Bronchial epithelial cell (primary cell): ENCODE data around the gene AGAP1. TPM values are rescaled to one million over a fixed set of nuclear protein-coding genes. Genes with fewer than 3 reads are reported as not detected.
"Not testable (repeated sequence)": the region's sequence is repeated elsewhere in the genome, so short reads cannot be mapped to it uniquely, and the experiment has no call there.

Experiments
- DNase-seq: peaks from one replicate; pipeline ENCODE4 v3.0.0-alpha.2; 2010; ENCODE audit warnings: low read depth
- FAIRE-seq: peaks from 2 replicates; lab custom pipeline; 2011; peaks lifted over from hg19 to GRCh38; lab: Jason Lieb, UNC
- H3K27me3 ChIP-seq: 2 replicates; pipeline ENCODE4 v1.5.1; 2011; ENCODE audit warnings: low read length; ENCODE audit not compliant: control insufficient read depth, insufficient read depth
- H3K36me3 ChIP-seq: 2 replicates; pipeline ENCODE4 v1.5.1; 2011; ENCODE audit warnings: low read length; ENCODE audit not compliant: control insufficient read depth, insufficient read depth
- H3K4me3 ChIP-seq: 2 replicates; pipeline ENCODE4 v1.5.1; 2011; ENCODE audit warnings: mild to moderate bottlenecking, low read depth, low read length, control low read depth
- total RNA-seq: library from RNA; depleted of rRNA; stranded (reverse); fragments of >200 nt; gene quantifications from 2 replicates; pipeline ENCODE4 v1.2.1, GENCODE V29; 2014
- TF ChIP-seq, protein P1 (sequence below): IDR thresholded peaks from 2 replicates; pipeline ENCODE4 v1.5.1; 2011; ENCODE audit warnings: mild to moderate bottlenecking, moderate library complexity, low read length, control low read depth, inconsistent platforms; ENCODE audit not compliant: insufficient read depth, severe bottlenecking

The AGAP1 gene
- total RNA-seq, 1 donor from 2014 or later, result 22.4 TPM

DNA sequence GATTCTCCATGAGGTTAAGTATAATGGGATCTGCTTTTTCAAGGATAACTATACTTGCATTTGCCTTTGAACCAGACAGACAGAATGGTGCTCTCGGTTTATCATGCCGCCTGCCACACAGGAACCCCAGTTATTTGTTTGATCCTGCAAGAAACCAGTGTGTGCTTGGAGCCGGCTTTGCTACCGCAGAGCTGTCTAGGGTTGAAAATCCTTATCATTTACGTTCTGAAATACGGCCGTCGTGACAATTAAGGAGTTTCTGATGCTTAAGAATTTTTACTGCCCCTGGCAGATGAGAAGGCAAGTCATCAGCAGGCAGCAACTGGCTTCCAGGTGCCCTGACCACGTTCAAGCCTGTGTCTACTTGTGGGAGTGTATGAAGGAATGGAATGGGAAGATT, 562.3 kb downstream of the AGAP1 start:
- TF ChIP-seq, protein P1, sequence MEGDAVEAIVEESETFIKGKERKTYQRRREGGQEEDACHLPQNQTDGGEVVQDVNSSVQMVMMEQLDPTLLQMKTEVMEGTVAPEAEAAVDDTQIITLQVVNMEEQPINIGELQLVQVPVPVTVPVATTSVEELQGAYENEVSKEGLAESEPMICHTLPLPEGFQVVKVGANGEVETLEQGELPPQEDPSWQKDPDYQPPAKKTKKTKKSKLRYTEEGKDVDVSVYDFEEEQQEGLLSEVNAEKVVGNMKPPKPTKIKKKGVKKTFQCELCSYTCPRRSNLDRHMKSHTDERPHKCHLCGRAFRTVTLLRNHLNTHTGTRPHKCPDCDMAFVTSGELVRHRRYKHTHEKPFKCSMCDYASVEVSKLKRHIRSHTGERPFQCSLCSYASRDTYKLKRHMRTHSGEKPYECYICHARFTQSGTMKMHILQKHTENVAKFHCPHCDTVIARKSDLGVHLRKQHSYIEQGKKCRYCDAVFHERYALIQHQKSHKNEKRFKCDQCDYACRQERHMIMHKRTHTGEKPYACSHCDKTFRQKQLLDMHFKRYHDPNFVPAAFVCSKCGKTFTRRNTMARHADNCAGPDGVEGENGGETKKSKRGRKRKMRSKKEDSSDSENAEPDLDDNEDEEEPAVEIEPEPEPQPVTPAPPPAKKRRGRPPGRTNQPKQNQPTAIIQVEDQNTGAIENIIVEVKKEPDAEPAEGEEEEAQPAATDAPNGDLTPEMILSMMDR, result no peak
- Histone ChIP-seq H3K4me3 (no peak overlapping the region), H3K27me3 (no peaks in the 10 kb centered on the region), H3K36me3 (peaks cover 2% of the 10 kb centered on the region)
- FAIRE-seq, result no peak
- no peak for DNase-seq

DNA sequence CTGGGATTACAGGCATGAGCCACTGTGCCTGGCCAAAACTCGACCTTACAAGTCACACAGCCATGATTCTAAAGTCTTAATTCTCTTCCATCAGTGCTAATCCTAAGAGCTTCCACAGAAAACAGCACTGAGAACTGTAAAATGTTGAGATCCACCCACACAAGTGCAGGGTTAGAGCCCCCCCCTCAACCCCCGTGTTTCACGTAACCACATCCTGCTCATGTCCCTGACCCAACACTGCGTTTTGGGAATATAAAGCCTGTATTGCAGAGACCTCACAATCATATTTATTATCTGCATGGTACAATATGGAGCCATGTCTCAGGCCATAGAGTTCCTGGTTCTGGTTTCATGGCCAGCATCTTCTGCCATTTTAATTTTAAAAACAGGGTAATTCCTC, 563.5 kb downstream of the AGAP1 start:
- TF ChIP-seq, protein P1, result no peak
- DNase-seq (no peak), FAIRE-seq (no peak)
- Histone ChIP-seq H3K27me3 (no peaks in the 10 kb centered on the region), H3K4me3 (no peak overlapping the region), H3K36me3 (peaks cover 2% of the 10 kb centered on the region)

DNA sequence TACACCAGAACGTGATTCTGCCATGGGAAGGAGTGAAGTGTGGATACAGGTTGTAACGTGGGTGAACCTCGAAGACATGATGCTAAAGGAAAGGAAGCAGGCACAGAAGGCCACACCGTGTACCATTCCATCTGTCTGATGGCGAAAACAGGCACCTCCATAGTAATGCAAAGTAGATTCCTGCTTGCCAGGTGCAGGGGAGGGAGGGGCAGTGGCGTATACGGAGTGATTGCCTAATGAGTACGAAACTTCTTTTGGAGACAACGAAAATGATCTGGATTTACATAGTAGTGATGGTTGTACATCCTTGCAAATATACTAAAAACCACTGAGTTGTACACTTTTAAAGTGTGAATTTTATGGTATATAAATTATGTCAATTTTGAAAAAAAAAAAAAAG, 567.7 kb downstream of the AGAP1 start:
- TF ChIP-seq, protein P1, result no peak
- Histone ChIP-seq H3K4me3 (no peak overlapping the region), H3K27me3 (no peaks in the 10 kb centered on the region), H3K36me3 (peaks cover 2% of the 10 kb centered on the region)
- FAIRE-seq (peak; percentile 7), DNase-seq (no peak)

DNA sequence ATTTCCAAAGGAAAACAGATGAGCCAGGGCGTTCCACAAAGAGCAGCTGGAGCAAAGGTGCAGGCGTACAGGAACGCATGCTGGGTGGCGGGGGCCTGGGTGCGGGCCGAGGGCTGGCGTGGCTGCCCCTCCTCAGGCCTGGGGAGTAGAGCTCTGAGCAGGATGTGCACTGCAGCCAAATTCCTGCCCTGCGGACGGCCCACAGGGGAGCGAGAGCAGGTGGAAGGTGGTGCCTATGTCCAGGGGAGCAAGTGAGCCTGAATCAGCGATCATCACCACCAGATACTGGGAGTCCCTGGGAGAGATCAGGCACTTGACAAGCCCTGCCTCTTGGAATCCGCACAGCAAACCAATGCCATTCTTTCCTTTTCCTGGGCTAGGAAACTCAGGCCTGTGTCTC, 568.1 kb downstream of the AGAP1 start:
- TF ChIP-seq, protein P1, result no peak
- H3K36me3 ChIP-seq, result no peaks in the 10 kb centered on the region
- FAIRE-seq (peak; percentile 82), DNase-seq (no peak)
- H3K27me3 ChIP-seq, result no peaks in the 10 kb centered on the region
- H3K4me3 ChIP-seq, result no peak overlapping the region

DNA sequence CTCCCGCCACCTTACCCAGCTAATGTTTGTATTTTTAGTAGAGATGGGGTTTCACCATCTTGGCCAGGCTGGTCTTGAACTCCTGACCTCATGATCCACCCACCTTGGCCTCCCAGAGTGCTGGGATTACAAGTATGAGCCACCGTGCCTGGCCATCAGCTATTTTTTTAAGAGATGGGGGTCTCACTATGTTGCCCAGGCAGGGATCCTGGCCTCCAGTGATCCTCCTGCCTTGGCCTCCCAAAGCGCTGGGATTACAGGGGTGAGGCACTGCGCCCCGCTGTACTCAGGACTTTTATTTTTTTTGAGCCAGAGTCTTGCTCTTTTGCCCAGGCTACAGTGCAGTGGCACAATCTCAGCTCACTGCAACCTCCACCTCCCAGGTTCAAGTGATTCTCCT, 569.0 kb downstream of the AGAP1 start:
- not testable (repeated sequence) for FAIRE-seq, H3K27me3 ChIP-seq, H3K36me3 ChIP-seq, DNase-seq, H3K4me3 ChIP-seq

DNA sequence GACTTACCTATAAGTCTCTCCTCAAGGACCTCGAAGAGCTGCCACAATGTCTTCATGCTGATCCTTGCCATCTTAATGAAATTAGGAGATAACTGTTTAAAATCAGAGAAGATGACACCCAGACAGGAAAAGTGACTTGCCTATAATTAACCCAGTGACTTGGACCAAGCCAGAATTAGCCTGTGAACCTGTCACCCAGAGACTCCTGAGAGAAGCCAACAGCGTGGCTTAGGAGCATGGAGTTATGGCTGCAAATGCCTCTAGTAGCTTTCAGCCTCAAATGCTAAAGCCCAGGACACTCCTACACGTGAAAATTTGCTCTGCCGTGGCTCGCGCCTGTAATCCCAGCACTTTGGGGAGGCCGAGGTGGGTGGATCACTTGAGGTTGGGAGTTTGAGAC, 570.2 kb downstream of the AGAP1 start:
- Histone ChIP-seq H3K36me3 (no peaks in the 10 kb centered on the region), H3K4me3 (no peak overlapping the region), H3K27me3 (no peaks in the 10 kb centered on the region)
- FAIRE-seq (no peak), DNase-seq (no peak)
- TF ChIP-seq, protein P1, result no peak
